NCI-H524 (cell line): ENCODE data around the gene GPHN.

Experiments
- DNase-seq, 2 experiments: peaks; one replicate each; lab custom pipeline; 2025; lab: John Stamatoyannopoulos, UW

GPHN gene

DNA sequence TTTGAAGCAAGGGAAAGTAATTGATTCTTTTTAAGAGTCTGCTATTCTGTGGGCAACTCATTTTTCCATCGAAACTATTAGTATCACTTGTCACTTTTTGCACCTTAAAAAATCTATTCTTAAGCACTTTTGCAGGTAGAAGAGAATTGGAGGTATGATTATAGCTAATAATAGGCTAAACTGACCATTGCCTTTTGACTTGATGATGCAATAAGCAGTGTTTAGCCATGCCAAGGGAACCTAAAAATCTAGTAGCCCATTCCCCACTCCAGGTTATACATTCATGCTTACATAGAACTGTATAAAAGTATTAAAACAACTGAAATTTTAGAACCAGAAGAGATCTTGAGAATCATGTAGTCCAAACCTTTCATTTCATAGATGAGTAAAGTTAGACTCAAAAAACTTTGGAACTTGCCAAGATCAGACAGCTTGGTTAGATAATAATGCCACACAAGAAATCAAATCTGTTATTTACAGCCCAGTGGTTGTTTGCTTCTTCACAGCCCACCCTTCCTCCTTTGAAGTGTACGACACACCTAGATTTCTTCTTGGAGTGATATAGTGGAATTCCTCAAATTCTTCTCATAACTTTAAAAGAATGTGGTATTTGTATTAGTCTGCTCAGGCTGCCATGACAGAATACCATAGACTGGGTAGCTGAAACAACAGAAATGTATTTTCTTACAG lies 659.6 kb downstream of the GPHN start:
- no peak for DNase-seq

DNA sequence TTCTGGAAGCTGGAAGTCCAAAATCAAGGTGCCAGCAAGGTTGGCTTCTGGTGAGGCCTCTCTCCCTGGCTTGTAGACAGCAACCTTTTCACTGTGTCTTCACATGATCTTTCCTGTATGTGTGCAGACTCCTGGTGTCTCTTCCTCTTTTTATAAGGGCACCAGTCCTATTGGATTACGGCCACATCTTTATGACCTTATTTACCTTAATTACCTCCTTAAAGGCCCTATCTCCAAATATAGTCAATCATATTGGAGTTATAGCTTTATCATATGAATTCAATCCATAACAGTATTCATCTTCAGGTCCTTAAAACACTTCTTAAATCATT lies 660.1 kb downstream of the GPHN start:
- DNase-seq: no peak

DNA sequence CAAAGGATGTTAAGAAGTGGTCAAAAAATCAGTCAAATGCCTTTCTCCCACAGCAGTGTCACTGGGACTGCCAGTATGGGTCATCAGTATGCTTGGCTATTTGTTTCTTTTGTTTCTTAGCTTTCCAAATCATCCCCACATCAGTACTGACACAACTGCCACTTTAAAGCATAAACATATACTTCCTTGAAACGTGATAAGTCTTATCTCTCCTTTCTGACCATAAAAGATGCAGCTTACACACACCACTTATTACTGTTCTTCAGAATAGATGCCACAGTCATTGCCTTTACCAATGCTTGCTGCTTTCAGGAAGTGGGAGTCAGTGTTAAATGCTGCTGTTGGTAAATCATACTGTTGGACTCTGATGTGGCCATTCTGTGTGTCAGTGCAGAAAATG lies 662.7 kb downstream of the GPHN start:
- no peak for DNase-seq

DNA sequence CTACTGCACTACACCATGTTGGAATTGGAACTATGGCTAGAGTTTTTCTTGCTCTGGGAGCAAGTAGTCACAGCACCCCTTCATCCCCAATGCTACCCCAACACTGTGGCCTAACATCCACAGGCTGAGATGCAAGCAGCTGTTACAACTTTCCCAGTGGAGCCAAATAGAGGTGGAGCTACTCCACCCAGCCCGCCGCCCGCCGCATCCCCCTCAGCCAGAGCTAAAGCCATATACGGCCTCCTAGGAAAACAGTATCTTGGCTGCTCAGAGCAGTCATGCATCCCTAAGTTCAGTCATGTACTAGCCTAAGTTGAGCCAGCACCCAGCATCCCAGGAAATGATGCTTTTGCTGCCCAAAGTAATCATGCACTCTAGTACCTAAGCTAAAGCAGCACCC lies 664.1 kb downstream of the GPHN start:
- DNase-seq: no peak

DNA sequence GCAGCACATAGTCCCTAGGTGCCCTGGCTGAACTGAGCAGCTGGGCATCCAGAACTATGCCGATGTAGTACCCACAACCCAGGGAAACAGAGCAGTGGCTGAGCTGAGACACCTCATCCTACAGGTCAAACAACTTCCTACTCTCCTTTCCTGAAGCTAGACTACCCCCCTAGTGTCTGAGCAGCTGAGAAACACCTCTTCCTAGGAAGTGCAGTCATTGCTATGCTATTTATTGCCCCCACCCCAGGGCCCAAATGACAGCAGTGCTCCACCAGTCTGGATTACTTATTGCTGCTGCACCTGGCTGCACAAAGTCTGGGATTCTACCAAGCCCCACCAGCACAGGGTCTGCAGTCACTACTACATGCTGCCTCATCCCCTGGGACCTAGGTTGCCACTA lies 664.6 kb downstream of the GPHN start:
- no peak for DNase-seq

DNA sequence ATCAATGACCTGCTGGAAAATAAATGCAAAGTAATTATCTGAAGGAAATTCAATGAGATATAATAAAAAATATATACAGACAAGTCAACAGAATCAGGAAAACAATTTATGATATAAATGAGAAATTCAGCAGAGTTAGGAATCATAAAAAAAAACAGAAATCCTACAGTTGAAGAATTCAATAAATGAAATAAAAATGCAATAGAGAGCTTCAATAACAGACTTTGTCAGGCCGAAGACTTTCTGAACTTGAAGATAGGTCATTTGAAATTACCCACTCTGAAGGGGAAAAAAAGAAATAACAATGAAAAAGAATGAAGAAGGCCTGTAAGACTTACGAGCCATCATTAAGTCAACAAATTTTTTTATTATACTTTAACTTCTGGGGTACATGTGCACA lies 665.8 kb downstream of the GPHN start:
- no peak for DNase-seq

GRCh38 chr14:67186172-67186768 lies 678.3 kb downstream of the GPHN start:
- no peak for DNase-seq

GRCh38 chr14:67186789-67187584 lies 679.0 kb downstream of the GPHN start:
- DNase-seq: no peak

DNA sequence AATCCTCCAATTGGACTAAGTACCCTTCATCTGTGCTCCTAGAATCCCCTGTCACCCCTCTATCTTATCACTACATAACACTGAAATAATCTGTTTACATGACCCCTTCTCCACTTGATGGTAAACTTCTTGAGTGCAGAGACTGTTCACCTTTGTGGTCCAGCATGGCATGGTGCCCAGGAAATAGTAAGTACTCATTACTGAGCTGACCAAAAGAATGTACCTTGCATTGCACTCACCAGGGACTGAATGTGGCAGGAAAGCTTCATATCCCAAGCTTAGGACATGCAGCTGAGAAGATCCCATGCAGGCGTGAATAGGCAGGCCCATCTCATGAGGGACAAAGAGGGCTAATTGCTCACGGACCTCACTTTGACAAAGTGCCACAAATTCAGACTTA lies 679.9 kb downstream of the GPHN start:
- no peak for DNase-seq

GRCh38 chr14:67188326-67188725 lies 680.4 kb downstream of the GPHN start:
- DNase-seq: no peak

- DNase-seq: no peak
These were observed 683.9 kb downstream of the GPHN start for GRCh38 chr14:67191768-67192290.

DNA sequence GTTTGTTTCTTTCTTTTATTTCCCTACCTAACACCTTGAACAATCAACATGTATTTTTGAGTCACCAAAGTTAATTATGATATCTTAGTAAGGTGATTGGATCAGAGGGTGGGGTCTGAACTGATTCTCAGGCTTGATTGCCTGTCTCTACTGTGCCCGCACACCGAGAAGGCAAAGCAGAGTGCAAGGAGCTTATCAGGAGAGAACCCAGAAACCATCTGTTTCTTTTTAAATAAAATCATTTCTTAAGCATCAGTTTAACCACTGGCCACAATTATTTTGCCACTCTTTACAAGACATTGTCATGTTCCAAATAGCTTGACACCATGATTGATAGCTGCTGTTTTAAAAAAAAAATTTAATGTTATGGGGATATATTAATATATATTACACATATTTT lies 684.4 kb downstream of the GPHN start:
- DNase-seq: no peak

GRCh38 chr14:67195279-67195678 lies 687.3 kb downstream of the GPHN start:
- no peak for DNase-seq

GRCh38 chr14:67199016-67199415 lies 691.1 kb downstream of the GPHN start:
- DNase-seq: no peak

DNA sequence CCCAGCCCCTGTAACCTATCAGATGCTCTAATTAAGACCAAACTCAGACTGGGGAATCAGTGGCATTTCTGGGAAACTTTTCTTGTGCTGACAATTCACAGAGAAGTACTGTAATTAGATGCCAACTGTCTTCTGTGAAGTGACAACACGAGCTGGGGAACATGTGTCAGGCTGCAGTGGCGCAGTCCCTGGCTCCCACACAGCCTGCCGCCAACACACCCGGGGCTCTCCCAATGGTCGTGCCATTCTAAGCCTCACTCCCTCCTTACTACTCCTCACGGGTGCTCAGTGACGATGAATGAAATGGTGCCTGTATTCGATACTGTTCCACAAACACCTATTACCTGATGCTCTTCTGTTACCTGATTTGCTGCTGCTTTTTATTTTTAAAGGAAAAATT lies 699.9 kb downstream of the GPHN start:
- no peak for DNase-seq

DNA sequence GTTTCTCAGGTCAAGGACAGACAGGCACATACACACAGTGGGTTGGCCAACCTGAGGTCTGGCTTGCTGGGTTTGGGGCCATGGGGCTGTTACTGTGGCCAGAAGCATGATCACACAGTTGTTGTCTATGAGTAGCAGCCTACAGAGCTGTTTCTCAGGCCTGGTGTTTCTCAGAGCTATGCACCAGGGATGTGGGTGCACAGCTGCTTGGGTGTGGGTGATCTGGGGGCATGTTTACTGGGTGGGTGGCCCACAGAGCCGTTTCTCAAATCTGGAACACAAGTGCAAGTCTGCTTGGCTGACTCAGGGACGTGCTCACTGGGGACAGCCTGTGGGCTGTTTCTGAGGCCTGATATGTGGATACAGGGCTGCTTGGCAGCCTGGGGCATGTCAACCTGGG lies 710.2 kb downstream of the GPHN start:
- DNase-seq: no peak

DNA sequence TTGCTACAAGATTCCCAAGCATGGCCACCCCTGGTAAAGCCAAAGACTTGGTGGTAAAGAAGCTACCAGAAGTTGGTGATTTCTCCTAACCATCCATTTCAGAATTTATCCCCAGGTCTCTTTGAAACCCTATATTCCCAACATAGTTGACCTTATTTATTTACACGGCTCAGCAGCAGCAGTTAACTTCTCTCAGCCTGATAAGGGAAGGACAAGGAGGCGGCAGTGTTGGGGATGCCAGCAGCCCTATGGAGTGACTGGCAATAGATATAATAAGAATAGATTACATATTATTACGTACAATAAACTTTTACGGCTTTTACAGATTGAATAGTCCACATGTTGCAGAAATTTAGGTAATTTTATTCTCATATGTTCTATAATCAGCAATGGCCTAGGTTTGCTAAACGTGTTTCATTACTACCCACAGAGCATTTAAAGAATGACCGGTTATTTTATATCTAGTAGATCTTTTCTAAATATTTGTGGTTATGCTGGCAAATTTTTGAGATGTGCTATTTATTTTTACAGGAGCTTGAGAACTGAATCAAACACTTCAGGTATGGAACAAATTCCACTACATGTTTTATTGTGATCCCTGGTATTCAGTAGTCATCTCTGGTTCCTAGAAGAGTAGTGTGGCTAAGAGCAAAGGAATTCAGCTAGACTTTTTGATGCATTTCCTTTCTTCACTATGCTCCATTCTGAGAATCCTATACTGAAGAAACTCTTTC lies 713.5 kb downstream of the GPHN start:
- no peak for DNase-seq

- DNase-seq: no peak
These were observed 714.0 kb downstream of the GPHN start for GRCh38 chr14:67221982-67222328.

GRCh38 chr14:67225523-67225922 lies 717.6 kb downstream of the GPHN start:
- DNase-seq: no peak

DNA sequence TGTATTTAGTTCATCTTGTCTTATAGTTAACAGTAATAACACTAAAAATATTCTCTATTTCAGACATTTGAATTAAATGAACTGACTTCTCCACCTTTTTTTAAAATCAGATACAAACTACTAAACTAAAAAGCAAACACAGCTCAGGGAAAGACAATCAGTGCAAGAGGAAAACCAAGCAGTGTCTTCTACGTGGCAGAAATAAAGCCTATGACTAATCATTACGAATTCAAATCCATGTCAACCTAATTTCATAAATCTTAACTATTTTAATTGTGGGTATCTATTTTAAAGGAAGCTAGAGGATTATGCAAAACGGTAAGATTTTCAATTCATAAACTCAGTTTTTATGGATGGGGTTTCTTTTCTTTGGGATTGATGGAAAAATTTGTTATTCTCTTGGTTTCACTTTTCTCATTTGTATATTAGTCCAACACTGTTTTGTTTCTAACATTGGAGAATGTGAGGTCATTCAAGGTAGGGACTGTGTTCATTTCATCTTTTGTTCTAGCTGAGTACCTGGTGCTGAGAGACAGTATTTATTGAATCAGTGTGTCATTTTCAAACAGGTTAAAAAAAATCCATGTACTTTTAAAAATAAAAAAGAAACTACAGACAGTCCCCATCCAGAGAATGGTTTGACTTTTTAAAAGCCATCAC lies 720.5 kb downstream of the GPHN start:
- DNase-seq: no peak
